EL (cell line): ENCODE data around the gene CXorf49.
"Not testable (repeated sequence)": the region's sequence is repeated elsewhere in the genome, so short reads cannot be mapped to it uniquely, and the experiment has no call there.

Experiments used
- DNase-seq: peaks from one replicate; pipeline ENCODE4 v3.0.0-alpha.2; 2016

Gene CXorf49

GRCh38 chrX:71671043-71671780 lies 46.9 kb downstream of the CXorf49 start:
- no peak for DNase-seq

GRCh38 chrX:71669947-71670346 lies 48.1 kb downstream of the CXorf49 start:
- not testable (repeated sequence) for DNase-seq

- no peak for DNase-seq
These were observed 48.6 kb downstream of the CXorf49 start for GRCh38 chrX:71669492-71669891.

GRCh38 chrX:71668248-71668595 lies 49.9 kb downstream of the CXorf49 start:
- no peak for DNase-seq

- DNase-seq, result no peak
These were observed 50.5 kb downstream of the CXorf49 start, which contains the start of gene LOC101059915 for GRCh38 chrX:71667328-71668247. TSS of gene LOC101059915 (plus strand) at chrX:71667546.

- DNase-seq, result no peak
These were observed 51.6 kb downstream of the CXorf49 start for GRCh38 chrX:71666240-71667223.

GRCh38 chrX:71665747-71666146 lies 52.3 kb downstream of the CXorf49 start:
- DNase-seq, result no peak

GRCh38 chrX:71664889-71665491 lies 53.1 kb downstream of the CXorf49 start:
- no peak for DNase-seq
